Posterior cingulate gyrus (tissue), 11 donors: ENCODE results near the gene RASSF7.
"Not testable (repeated sequence)": the region's sequence is repeated elsewhere in the genome, so short reads cannot be mapped to it uniquely, and the experiment has no call there.

Source experiments
- DNase-seq, 10 donors: peaks; one replicate each; pipeline versions ENCODE4 v3.0.0 to v3.0.0-alpha.2; 2020 to 2021; ENCODE audit warnings: mixed read lengths in 3 of 10
- intact Hi-C: fragments of 100-400 bp; cut with DNase I; formaldehyde crosslinking; loops from one replicate; pipeline ENCODE4 v1.15.1; 2023

Gene RASSF7

DNA sequence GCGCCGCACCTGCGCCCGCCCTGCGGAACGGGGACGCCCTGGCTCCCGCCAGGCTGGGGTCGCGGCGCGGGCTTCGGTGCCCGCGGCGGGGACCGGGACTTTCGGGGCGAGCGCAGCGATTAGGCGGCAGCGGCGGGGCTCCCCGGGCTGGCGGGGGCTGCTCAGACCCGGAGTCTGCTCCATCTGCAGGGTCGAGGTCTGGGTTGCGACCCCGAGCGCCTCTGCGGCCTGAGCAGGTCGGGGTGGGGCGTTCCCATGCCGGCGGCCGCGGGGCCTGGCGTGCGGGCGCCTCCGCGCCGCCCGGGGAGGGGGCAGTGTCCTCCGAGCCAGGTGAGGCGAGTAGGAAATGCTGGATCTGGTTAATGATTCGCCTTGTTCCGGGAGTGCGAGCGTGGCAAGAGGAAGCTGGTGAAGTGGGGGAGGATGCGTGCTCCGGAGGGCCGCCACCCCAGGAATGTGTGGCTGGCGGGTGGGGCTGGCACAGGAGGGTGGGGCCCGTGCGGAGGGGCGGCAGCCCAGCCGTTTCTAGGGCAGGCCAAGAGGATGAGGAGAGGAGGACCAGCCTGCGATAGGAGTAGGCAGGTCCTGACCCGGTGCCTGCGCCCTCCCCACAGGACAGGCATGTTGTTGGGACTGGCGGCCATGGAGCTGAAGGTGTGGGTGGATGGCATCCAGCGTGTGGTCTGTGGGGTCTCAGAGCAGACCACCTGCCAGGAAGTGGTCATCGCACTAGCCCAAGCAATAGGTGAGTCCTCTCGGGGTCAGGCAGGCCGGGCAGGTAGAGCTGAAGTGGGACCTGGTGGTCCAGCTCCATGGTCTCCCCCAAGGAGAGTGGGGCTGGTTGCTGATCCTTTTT, 606 bp downstream of the RASSF7 start:
- DNase-seq = no peak
- intact Hi-C loops = no loop called here

DNA sequence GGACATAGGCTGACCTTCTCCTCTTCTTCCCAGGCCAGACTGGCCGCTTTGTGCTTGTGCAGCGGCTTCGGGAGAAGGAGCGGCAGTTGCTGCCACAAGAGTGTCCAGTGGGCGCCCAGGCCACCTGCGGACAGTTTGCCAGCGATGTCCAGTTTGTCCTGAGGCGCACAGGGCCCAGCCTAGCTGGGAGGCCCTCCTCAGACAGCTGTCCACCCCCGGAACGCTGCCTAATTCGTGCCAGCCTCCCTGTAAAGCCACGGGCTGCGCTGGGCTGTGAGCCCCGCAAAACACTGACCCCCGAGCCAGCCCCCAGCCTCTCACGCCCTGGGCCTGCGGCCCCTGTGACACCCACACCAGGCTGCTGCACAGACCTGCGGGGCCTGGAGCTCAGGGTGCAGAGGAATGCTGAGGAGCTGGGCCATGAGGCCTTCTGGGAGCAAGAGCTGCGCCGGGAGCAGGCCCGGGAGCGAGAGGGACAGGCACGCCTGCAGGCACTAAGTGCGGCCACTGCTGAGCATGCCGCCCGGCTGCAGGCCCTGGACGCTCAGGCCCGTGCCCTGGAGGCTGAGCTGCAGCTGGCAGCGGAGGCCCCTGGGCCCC, 1.4 kb downstream of the RASSF7 start:
- intact Hi-C loops = no loop called here

DNA sequence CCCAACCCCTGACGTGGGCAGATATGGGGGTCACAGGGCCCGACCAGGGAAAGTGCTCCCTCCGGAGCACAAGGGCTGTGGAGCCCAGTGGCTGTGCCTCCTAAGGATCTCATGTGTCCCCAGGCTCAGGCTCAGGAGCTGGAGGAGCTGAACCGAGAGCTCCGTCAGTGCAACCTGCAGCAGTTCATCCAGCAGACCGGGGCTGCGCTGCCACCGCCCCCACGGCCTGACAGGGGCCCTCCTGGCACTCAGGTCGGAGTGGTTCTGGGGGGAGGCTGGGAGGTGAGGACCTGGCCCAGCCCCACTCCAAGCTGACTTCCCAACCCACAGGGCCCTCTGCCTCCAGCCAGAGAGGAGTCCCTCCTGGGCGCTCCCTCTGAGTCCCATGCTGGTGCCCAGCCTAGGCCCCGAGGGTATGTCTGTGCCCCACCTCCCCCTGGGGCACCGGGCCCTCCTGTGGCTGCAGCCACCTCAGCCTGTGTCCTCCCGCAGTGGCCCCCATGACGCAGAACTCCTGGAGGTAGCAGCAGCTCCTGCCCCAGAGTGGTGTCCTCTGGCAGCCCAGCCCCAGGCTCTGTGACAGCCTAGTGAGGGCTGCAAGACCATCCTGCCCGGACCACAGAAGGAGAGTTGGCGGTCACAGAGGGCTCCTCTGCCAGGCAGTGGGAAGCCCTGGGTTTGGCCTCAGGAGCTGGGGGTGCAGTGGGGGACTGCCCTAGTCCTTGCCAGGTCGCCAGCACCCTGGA, 2.5 kb downstream of the RASSF7 start:
- intact Hi-C loops = no loop called here

More for the DNA sequence above, 1.4 kb downstream of the RASSF7 start:
- DNase-seq = no peak

DNA sequence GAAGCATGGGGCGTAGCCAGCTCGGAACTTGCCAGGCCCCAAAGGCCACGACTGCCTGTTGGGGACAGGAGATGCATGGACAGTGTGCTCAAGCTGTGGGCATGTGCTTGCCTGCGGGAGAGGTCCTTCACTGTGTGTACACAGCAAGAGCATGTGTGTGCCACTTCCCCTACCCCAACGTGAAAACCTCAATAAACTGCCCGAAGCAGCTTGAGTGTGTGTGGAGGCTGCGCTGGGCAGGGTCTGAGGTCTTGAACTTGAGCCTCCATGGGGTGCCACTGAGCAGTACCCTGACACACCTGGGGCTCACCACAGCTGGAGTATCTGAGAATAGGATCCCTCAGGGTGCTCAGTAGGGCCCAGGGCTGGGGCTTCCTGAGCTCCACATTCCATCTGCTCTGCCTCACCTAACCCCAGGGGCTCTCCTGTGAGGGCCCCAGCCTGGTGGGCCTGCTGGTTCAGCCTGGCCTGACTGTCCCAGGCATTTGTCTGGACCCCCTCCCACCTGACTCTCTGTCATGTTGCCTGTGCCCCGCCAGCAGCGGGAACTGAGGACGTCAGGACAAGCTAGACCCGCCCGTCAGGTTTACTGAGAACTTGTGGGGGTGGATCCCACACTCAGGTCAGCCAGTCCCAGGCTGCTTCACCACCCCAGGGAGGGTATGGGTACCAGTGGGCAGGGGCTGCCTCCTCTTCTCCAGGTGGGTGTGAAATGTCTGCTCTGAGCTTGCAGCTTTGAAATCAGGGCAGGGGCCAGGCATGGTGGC, 3.2 kb downstream of the RASSF7 start:
- intact Hi-C loops = no loop called here
- no peak for DNase-seq

More for the DNA sequence above, 2.5 kb downstream of the RASSF7 start:
- DNase-seq = peak in 1 of 10 donors; percentile 68

DNA sequence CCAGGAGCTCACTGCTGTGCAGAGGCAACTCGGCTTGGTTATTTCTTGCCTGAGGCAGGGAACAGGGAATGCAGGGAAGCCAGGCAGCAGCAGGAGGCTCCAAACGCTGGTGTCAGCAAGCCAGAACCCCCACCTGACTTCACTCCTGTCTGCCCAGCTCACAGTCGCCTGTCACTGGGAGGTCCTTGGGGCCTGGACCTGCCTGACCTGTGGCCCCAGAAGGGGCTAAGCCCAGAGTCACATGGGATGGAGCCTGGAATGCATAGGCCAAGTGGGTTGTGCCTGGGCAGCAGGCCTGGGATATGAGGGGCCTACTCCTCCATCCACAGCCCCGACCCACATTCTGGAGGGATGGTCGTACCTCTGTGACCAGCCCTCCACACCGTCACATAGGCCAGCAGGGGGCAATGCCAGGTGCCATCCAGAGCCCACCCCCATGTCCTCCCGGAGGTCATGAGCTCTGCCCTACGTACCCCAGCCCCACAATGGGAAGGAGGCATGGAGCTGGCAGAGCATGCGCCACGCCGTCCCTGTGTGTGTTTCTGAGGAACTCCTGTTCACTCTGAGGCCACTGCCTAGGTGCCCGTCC, 5.2 kb downstream of the RASSF7 start:
- intact Hi-C loops = no loop called here
- DNase-seq = peak in 1 of 10 donors; percentile 51

DNA sequence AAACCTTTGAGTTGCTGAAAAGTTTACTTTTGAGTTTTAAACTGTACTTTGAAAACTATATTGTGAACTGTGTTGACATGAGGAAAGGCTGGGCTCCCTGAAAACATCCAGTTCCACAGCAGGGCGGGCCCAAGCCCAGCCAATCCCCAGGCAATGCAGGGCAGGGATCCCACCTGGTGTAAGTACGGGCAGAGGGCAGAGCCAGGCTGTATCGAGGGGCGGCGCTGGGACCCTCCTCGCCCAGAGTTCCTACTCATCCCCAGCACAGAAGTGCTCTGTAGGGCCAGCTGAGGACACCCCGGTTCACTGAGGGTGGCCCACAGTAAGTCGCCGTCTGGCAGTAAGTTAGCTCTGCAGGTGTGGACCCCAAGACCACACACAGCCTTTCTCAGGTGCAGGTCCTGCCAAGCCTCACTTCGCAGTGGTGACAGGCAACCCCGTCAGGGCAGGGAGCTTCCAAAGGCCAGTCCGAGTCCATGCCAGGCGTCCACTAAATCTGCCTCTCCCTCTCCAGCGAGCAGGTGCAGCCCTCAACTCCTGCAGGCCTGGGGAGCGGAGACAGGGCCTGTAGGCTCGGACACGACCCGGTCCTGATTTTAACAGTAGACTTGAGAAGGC, 6.3 kb downstream of the RASSF7 start:
- peak in 1 of 10 donors; percentile 72 for DNase-seq
- intact Hi-C loops = no loop called here

- peak in 1 of 10 donors; percentile 79 for DNase-seq
Measured at GRCh38 chr11:567629-568292, 7.0 kb downstream of the RASSF7 start.

DNA sequence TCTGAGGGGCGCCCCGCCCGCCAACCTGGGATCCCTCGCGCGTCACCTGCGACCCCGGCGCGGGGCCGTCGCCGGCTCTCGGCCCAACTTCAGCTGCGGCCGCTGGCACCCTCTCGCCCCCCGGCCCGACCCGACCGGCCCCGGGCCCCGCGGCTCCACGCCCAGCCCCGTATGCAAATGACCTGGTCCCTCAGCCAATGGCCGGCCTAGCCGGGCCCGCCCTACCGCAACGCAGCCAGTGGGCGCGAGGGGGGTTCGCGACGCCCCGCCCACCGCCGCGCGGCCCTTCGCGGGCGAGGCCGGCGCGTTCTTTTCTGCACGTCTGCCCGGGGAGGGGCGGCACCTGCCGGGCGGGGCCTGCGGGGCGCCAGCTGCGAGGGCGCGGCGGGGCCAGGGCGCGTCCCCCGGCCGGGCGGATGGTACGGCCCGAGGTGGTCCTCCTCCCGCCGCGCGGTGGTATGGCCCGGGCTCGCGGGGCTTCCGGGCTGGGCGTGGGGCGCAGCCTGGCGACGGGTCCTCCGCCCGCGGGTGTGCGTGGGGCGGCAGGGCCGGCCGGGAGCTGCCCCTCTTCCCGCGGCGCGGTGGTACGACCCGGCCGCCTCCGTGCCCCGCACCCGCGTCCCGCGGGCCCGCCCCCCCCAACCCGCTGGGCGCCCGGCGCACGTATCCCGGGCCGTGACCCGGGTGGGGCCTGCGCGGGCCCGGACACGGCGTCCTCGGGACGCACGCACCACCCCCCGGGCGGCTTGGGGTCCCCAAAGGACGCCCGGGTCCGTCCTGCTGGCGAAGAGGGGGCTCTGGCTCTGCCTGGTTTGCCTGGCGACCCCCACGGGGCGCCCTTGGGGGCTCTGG, 7.8 kb downstream of the RASSF7 start:
- DNase-seq = peak; percentile 80 to 99 (median 90)
- intact Hi-C loops = no loop called here

More at GRCh38 chr11:567629-568292, 7.0 kb downstream of the RASSF7 start:
- intact Hi-C loops = no loop called here

- DNase-seq = peak in 1 of 10 donors; percentile 72
- intact Hi-C loops = no loop called here
Measured at GRCh38 chr11:569158-569885, 8.6 kb downstream of the RASSF7 start.

- intact Hi-C loops = no loop called here
- no peak for DNase-seq
Measured at GRCh38 chr11:571802-572185, 11.0 kb downstream of the RASSF7 start.

DNA sequence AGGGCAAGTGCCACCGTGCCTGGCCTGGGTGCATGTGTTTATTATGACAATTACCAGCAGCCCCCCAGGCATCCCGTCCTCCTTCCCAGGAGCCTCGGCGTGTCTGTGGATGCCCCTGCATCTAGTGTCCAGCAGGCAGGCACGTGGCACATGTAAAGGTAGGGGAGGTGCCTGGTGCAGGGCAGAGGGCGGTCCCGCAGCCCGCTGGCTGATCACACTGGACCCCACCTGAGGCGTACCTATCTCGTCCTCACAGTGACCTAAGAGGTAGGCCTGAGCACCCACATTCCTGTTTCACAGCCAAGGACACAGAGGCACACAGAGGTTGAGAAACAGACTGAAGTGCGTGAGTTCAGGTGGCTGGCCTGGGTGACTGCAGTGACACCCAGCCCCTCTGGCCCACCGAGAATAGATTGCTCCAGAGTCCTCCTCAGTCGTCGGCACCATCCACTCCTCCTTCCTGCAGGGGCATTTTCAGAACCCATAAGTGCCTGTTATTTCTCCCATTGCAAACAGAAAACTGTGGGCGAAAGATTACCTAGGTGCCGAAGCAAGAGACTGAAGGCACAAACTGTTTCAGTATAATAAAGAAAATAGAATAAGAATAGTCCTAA, 12.5 kb downstream of the RASSF7 start:
- DNase-seq = no peak
- intact Hi-C loops = no loop called here

DNA sequence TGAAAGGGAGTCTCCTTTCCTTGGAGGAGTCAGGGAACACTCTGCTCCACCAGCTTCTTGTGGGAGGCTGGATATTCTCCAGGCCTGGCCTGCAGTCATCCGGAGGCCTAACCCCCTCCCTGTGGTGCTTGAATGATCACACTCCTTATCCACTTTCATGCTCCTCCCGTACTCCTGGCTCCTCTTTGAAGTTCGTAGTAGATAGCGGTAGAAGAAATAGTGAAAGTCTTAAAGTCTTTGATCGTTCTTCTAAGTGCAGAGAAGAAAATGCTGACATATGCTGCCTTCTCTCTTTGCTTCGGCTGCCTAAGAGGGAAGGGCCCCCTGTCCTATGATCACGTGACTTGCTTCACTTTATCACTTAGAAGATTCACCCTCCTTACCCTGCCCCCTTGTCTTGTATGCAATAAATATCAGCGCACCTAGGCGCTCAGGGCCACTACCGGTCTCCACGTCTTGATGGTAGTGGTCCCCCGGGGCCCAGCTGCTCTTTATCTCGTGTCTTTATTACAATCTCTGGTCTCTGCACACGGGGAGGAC, 13.3 kb downstream of the RASSF7 start:
- DNase-seq, intact Hi-C loops: not testable (repeated sequence)

DNA sequence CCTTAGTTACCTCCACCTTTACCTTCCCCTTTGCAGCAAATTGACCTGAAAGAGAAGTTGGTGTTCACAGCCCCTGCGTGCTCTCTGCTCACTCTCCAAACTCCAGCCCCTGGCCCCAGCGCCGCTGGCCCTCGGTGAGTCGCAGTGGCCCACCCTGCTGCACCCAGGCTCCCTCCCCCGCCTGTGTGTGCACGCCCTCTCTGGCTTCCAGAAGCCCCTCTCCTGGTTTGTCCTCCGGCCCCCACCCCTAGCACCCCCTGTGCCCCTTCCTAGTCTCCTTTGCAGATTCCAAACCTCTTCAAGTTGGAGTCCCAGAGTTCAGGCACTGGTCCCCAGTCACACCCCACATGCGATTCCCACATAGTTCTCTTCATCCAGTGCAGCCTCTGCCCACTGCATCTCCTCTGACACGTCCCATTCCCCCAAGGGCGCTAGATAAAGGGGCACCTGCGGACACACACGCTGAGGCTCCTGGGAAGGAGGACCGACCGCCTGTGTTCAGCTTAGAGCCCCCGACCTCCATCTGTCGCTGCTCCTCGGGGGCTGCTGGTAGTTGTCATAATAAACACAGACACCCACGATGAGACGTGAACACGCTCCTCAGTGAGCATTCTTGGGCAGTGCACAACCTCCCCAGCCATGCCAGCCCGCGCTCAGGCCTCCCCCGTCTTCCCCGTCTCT, 14.0 kb downstream of the RASSF7 start:
- intact Hi-C loops = no loop called here
- no peak for DNase-seq

- DNase-seq = no peak
- intact Hi-C loops = no loop called here
Measured at GRCh38 chr11:575313-575995, 14.7 kb downstream of the RASSF7 start.

GRCh38 chr11:575996-576768, 15.4 kb downstream of the RASSF7 start, which contains the start of gene PHRF1:
Gene PHRF1, plus strand, starts transcription at chr11:576470. Its CDS starts 5,043 bp downstream, at chr11:581513.
- DNase-seq = peak; percentile 91 to 99 (median 96)
- intact Hi-C loops = no loop called here
